Parathyroid adenoma (tissue), 2 donors: ENCODE data around the gene ADSL.

Experiments used
- H2AFZ ChIP-seq: fragments of 300-600 bp; sonication (generic); one replicate; pipeline ENCODE4 v1.7.0; 2017; ENCODE audit warnings: antibody characterized with exemption, mild to moderate bottlenecking
- H3K27ac ChIP-seq: fragments of 300-600 bp; sonication (generic); one replicate; pipeline ENCODE4 v1.7.0; 2017
- H3K27me3 ChIP-seq: fragments of 300-600 bp; sonication (generic); one replicate; pipeline ENCODE4 v1.7.0; 2017; ENCODE audit warnings: low read length; ENCODE audit not compliant: control insufficient read depth, insufficient read depth
- H3K36me3 ChIP-seq: fragments of 300-600 bp; sonication (generic); one replicate; pipeline ENCODE4 v1.7.0; 2017; ENCODE audit warnings: low read length; ENCODE audit not compliant: control insufficient read depth, insufficient read depth
- H3K4me1 ChIP-seq: fragments of 300-600 bp; sonication (generic); one replicate; pipeline ENCODE4 v1.7.0; 2017; ENCODE audit warnings: control low read depth
- H3K4me2 ChIP-seq: fragments of 300-600 bp; sonication (generic); one replicate; pipeline ENCODE4 v1.7.0; 2017; ENCODE audit warnings: low read length
- H3K4me3 ChIP-seq: fragments of 300-600 bp; sonication (generic); one replicate; pipeline ENCODE4 v1.7.0; 2017; ENCODE audit warnings: low read depth, low read length
- H3K79me2 ChIP-seq: fragments of 300-600 bp; sonication (generic); one replicate; pipeline ENCODE4 v1.7.0; 2017; ENCODE audit warnings: control low read depth
- H3K9ac ChIP-seq: fragments of 300-600 bp; sonication (generic); one replicate; pipeline ENCODE4 v1.7.0; 2017; ENCODE audit warnings: mild to moderate bottlenecking
- H3K9me3 ChIP-seq: fragments of 300-600 bp; sonication (generic); one replicate; pipeline ENCODE4 v1.7.0; 2017; ENCODE audit warnings: low read length; ENCODE audit not compliant: control insufficient read depth
- TF ChIP-seq, protein P1 (sequence below): fragments of 300-600 bp; sonication (generic); IDR thresholded peaks from one replicate; pipeline ENCODE4 v1.7.0; 2017; ENCODE audit warnings: antibody characterized with exemption, mild to moderate bottlenecking
- donor health status: primary hyperparathyroidism.

Gene ADSL

DNA sequence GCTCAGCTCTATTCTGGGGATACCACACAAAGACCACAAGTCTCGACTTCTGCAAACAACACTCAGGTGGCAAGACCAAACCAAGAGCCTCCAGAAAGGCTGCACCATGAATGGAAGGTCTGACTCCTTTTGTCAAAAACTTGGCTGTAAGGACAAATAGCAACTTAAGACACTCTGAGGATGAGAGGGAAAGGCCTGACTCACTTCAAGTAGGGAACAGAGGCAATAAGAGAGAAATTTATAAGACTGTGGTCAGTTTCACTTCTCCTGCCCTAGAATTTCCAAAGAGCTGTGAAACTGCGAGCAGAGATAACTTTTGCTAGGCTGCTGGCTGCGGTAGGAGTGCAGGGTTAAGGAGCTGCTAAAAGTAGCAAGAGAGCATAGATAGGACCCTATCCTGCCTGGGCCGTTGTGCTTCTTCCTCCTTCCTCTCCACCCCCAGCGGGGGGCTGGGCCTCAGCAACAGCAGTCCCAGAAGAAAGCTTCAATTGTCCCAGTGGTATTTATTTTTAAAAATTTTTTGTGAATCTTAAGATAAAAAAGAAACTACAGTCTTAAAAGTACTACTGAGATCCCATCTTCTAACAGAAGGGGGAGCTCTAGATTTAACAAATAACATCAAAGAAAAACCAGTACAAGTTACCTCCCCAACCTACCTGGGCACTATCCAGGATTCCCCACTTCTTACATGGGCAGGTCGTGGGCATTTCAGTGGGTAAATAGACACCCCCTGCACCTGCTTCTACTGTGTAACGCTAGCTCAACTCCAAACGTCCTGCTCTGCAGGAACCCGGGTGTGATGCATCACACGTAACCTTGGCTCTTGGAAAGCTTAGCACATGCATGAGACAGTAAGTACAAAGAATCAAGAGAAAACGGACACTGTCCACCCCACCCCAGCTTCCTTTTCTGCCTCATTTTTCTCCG, 90.5 kb downstream of the ADSL start:
- H3K4me2 ChIP-seq, result no peak overlapping the region
- H3K4me3 ChIP-seq, result no peak overlapping the region
- no peaks in the 10 kb centered on the region for H3K36me3 ChIP-seq
- H3K79me2 ChIP-seq, result no peaks in the 10 kb centered on the region
- no peaks in the 10 kb centered on the region for H3K9me3 ChIP-seq
- TF ChIP-seq, protein P1, sequence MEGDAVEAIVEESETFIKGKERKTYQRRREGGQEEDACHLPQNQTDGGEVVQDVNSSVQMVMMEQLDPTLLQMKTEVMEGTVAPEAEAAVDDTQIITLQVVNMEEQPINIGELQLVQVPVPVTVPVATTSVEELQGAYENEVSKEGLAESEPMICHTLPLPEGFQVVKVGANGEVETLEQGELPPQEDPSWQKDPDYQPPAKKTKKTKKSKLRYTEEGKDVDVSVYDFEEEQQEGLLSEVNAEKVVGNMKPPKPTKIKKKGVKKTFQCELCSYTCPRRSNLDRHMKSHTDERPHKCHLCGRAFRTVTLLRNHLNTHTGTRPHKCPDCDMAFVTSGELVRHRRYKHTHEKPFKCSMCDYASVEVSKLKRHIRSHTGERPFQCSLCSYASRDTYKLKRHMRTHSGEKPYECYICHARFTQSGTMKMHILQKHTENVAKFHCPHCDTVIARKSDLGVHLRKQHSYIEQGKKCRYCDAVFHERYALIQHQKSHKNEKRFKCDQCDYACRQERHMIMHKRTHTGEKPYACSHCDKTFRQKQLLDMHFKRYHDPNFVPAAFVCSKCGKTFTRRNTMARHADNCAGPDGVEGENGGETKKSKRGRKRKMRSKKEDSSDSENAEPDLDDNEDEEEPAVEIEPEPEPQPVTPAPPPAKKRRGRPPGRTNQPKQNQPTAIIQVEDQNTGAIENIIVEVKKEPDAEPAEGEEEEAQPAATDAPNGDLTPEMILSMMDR, result peak; percentile 45
- no peaks in the 10 kb centered on the region for H3K4me1 ChIP-seq
- no peaks in the 10 kb centered on the region for H3K27me3 ChIP-seq
- H3K27ac ChIP-seq, result no peak overlapping the region
- no peak overlapping the region for H2AFZ ChIP-seq
- H3K9ac ChIP-seq, result no peak overlapping the region
